SK-N-DZ (cell line): Measurements from ENCODE around the gene EREG. TPM values are rescaled to one million over a fixed set of nuclear protein-coding genes. Genes with fewer than 3 reads are reported as not detected.

Source experiments
- DNase-seq: peaks from one replicate; pipeline ENCODE4 v3.0.0-alpha.2; 2015; ENCODE audit warnings: low spot score
- polyA plus RNA-seq, 2 experiments: library from polyadenylated mRNA; depleted of rRNA; stranded (reverse); fragments of >200 nt; gene quantifications; 2 replicates each; pipeline ENCODE4 v1.2.3, GENCODE V29; 2014

The EREG gene, protein sequence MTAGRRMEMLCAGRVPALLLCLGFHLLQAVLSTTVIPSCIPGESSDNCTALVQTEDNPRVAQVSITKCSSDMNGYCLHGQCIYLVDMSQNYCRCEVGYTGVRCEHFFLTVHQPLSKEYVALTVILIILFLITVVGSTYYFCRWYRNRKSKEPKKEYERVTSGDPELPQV
- polyA plus RNA-seq (2014; cell fraction: cytosol; rRNA removed): not detected in 2 replicates
- not detected in 2 replicates for polyA plus RNA-seq (2014; cell fraction: nucleus; rRNA removed)

GRCh38 chr4:74364652-74365491 lies at the start of gene EREG:
TSS of gene EREG (plus strand) at chr4:74365145. CDS start at chr4:74365309, 164 bp downstream.
- DNase-seq: peak; percentile 5

- no peak for DNase-seq
Measured at GRCh38 chr4:74315376-74315775, 49.6 kb upstream of the EREG start.

DNA sequence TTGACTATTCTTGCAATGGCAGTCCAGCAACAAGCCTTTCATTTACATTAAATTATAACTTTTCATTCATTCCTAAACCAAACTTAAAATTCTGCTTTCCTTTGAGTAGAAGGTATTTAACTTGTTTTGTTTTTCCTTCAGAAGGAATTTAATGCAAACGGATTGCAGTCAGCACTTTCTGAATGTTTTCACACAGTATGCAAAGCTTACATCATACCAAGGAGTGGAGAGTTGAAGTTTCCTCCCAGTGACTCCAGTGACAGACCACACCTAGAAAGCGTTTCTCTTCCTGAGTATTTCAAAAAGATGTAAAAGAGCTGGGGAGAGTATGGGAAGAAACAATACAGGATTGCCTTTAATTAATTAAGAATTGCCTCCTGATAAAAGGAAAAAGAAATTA lies 48.5 kb upstream of the EREG start:
- DNase-seq: no peak

GRCh38 chr4:74317616-74318246 lies 47.2 kb upstream of the EREG start:
- no peak for DNase-seq

GRCh38 chr4:74318276-74318675 lies 46.7 kb upstream of the EREG start:
- DNase-seq: no peak

GRCh38 chr4:74319470-74319869 lies 45.5 kb upstream of the EREG start:
- DNase-seq: no peak

DNA sequence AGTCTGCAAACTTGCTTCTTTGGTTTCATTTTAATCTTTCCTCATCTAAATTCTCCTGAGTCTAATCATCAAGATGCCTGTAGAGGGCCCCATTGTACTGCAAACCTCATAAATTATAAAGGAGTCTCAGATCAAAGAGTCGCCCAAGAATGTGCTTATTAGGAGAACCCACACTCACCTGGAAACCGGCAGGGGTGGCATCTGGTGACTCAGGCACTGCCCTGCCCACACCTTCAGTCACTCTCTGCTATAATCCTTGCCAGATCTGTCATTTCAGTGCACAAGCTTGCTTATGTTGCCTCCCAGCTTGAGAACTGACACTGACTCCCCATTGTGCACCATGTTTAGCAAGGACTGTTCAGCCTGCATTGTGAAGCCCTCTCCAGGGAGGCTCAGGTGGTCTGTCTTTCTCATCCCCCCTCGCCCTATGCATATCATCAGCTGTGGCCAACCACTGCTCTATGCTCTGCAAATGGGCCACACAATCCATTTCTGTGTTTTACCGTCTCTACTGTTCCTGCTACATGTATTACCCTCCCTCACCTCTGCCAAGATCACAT lies 44.3 kb upstream of the EREG start:
- DNase-seq: peak; percentile 30

DNA sequence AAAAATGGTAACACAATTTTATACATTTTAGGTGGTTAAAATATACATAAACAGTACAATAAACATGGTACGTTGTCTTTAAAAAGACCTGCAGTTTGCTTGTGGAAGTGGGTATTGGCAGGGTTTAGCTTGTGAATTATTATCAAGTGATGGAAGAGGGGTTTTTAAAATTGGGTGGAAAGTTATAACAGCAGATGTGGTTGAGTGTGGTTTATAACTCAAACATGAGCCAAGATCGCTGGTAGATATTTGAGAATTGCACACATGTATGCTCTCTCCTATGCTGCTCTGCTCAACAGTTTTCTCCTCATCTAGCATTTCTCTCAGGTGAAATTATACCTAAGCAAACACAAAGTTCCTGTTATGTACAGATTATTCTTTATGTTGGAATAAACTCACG lies 42.6 kb upstream of the EREG start:
- DNase-seq: no peak

- DNase-seq: no peak
Measured at GRCh38 chr4:74323663-74324062, 41.3 kb upstream of the EREG start.

DNA sequence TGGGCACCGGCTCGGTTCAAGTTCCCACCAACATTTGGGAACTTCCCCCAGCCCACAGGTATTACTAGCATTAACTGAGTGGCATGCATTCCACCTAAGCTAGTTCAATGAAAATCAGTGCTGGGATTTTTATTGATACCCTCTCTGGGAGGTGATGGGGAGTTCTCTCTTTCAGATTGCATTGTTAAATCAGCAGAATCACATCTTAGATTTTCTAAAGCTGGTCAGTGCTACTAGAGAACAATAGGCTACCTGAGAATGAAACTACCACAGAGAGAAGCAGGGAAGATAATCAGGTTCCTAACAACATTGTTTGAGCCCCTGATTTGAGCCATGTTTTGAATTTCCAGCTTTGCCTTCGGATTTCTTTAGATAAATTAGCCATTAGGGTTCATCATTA lies 40.7 kb upstream of the EREG start:
- no peak for DNase-seq

- no peak for DNase-seq
Measured at GRCh38 chr4:74325886-74326285, 39.1 kb upstream of the EREG start.

GRCh38 chr4:74327762-74328161 lies 37.2 kb upstream of the EREG start:
- no peak for DNase-seq

GRCh38 chr4:74328501-74328900 lies 36.4 kb upstream of the EREG start:
- no peak for DNase-seq

DNA sequence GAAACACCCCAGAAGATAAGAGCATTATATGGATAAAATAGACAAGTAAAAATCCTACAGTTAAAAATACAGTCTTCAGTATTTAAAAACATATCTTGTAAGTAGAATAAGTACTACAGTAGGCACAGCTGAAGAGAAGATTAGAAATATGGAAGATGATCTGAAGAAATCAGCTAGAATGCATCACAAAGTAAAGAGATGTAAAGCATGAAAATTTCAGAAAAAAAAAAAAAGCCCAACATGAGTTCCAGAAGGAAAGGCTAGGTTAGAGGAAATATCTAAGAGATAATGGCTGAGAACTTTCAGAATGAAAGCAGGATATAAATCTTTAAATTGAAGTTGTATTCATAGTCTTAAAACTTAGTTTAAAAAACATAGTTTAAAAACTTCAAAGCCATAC lies 35.6 kb upstream of the EREG start:
- no peak for DNase-seq

- DNase-seq: no peak
Measured at GRCh38 chr4:74330295-74330750, 34.6 kb upstream of the EREG start.

GRCh38 chr4:74331252-74331651 lies 33.7 kb upstream of the EREG start:
- no peak for DNase-seq

DNA sequence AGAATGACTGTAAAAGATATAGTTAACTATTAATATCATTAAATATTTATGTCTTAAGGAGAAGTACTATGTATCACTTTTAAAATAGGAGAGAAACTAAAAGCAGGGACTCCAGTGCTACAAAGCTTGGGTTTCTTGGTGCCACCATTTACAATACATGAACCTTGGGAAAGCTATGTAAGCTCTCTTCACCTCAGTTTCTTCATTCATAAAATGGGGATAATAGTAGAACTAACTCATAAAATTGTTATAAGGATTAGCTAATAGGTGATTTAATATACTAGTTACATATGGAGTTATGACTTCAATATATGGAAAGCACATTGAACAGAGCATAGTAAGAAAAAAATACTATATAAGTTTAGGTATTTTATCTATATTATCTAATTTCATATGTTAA lies 33.0 kb upstream of the EREG start:
- no peak for DNase-seq

GRCh38 chr4:74334636-74335035 lies 30.3 kb upstream of the EREG start:
- DNase-seq: no peak

DNA sequence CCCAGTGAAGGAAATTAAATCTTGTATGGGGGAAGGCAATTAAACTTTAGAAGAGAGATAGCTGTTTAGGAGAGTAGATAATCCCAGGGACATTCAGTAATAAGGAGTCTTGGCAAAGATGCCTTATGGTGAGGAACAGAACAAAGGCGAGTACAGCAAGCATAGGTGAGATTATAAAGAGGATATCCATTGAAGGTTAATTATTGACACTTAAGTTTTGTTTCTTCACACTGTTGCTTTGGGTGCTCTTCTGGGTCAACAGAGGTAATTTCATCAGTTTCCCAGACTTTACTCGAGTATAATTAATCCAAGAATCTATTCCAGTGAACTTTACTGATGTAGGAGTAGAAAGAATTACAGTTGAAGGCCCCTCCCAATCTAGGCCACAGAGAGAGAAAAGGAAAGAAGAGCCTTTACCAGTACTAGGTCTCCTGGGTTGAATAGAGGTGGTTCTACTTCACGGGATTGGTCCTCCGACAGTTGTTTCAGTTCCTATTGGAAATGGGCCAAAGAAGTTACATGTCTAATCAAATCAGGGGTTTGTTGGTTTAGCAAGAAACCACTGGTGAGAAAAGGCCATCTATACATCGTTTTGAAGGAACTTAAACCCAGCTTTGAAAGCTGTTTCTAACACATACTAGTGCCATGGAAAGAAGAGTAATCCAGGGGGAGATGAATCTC lies 29.5 kb upstream of the EREG start:
- no peak for DNase-seq

- no peak for DNase-seq
Measured at GRCh38 chr4:74338792-74339333, 26.1 kb upstream of the EREG start.

DNA sequence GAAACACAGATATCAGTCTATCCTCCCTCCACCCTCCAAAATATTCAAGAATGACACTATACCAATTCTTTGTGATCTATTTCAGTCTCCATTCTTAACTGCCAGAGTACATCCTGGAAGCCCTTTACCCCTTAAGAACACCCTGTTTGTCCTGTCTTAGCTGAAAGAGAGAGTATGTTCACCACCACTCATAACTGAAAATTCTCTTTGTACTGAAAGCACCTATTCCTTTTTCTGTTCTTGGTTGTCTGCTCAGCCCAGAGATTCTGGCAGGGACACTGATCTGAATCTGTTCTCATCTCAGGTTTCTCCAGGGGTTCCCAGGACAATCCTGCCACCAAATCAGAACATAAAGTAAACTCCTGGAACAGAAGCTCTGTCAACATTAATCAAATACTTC lies 25.4 kb upstream of the EREG start:
- DNase-seq: no peak
